Left ventricle myocardium inferior (tissue), 1 donor: Measurements from ENCODE around the gene PDS5B. TPM values are rescaled to one million over a fixed set of nuclear protein-coding genes. Genes with fewer than 3 reads are reported as not detected.
A peak's percentile ranks its signal among the peaks of the same experiment; 100 is the strongest.

Source experiments
- DNase-seq: peaks from one replicate; pipeline ENCODE4 v3.0.0-alpha.2; 2020
- H3K27ac ChIP-seq: fragments of 200-600 bp; replicated peaks from 2 replicates; pipeline ENCODE4 v1.8.0; 2021
- H3K27me3 ChIP-seq: fragments of 200-600 bp; 2 replicates; pipeline ENCODE4 v1.8.0; 2021; ENCODE audit warnings: low read depth
- H3K36me3 ChIP-seq: fragments of 200-600 bp; 2 replicates; pipeline ENCODE4 v1.8.0; 2021
- H3K4me1 ChIP-seq: fragments of 200-600 bp; 2 replicates; pipeline ENCODE4 v1.8.0; 2021
- H3K4me3 ChIP-seq: fragments of 200-600 bp; 2 replicates; pipeline ENCODE4 v1.8.0; 2021; ENCODE audit warnings: mild to moderate bottlenecking, moderate library complexity
- H3K9me3 ChIP-seq: fragments of 200-600 bp; replicated peaks from 2 replicates; pipeline ENCODE4 v1.8.0; 2021
- intact Hi-C: fragments of 100-400 bp; cut with micrococcal nuclease; formaldehyde crosslinking; loops from one replicate; pipeline ENCODE4 v1.11.0; 2022
- total RNA-seq: library from RNA; stranded (reverse); fragmentation: NEBNext Ultra II Directional; extraction: Animal tissue kit (Norgen Biotek cat#: 25700); gene quantifications from one replicate; pipeline ENCODE4 v1.2.1, GENCODE V29; 2021
- TF ChIP-seq, protein P1 (sequence below): fragments of 200-600 bp; IDR thresholded peaks from 2 replicates; pipeline ENCODE4 v1.8.0; 2021; ENCODE audit warnings: antibody characterized with exemption, mild to moderate bottlenecking, borderline replicate concordance
- donor health status: DM: no; HTN: yes; CAD: no; lungs with severe emphysema.

Gene PDS5B
- total RNA-seq, 1 donor from 2014 or later = 20.4 TPM

DNA sequence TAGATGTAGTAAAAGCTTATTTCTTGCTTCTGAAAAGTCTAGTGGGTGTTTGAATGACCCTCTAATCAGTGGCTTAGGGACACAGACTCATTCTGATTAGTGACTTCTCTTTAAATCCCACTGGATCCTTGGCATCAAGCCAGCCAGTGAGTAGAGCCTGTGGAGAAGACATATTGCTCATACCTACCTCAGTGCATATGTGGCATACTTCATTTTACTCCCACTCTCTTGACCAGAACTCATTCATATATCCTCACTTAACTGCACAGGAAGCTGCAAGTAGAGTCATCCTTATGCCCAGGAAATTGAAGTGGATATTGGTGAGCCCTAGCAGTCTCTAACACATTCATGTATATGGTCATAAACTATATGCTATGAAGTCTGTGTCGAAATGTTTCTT is 148.3 kb downstream of the PDS5B start:
- intact Hi-C loops = no loop called here
- Histone ChIP-seq H3K27ac (no peak overlapping the region), H3K9me3 (peaks cover 8% of the 10 kb centered on the region), H3K27me3 (no peaks in the 10 kb centered on the region), H3K36me3 (no peaks in the 10 kb centered on the region), H3K4me1 (peaks cover 27% of the 10 kb centered on the region), H3K4me3 (no peak overlapping the region)
- TF ChIP-seq, protein P1, sequence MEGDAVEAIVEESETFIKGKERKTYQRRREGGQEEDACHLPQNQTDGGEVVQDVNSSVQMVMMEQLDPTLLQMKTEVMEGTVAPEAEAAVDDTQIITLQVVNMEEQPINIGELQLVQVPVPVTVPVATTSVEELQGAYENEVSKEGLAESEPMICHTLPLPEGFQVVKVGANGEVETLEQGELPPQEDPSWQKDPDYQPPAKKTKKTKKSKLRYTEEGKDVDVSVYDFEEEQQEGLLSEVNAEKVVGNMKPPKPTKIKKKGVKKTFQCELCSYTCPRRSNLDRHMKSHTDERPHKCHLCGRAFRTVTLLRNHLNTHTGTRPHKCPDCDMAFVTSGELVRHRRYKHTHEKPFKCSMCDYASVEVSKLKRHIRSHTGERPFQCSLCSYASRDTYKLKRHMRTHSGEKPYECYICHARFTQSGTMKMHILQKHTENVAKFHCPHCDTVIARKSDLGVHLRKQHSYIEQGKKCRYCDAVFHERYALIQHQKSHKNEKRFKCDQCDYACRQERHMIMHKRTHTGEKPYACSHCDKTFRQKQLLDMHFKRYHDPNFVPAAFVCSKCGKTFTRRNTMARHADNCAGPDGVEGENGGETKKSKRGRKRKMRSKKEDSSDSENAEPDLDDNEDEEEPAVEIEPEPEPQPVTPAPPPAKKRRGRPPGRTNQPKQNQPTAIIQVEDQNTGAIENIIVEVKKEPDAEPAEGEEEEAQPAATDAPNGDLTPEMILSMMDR = no peak
- no peak for DNase-seq

DNA sequence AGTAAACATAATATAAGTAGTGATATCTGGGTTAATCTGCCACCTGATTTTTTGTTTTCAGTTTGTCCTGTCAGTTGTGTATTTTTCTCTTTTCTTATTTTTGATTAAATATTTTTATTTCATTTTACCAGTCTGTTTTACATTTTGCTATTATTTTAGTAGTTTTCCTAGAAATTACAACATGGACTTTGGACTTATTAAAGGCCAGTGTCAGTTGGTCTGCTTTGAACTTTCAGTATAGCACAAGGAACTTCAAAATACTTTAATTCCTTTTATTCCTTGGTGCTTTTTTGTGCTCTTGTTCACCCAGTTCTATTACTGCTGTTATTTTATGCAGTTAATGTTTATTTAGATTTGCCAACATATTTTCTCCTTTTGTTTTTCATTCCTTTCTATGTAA is 149.6 kb downstream of the PDS5B start:
- Histone ChIP-seq H3K36me3 (no peaks in the 10 kb centered on the region), H3K27me3 (no peaks in the 10 kb centered on the region), H3K4me3 (no peak overlapping the region), H3K9me3 (no peaks in the 10 kb centered on the region), H3K4me1 (peaks cover 24% of the 10 kb centered on the region), H3K27ac (no peak overlapping the region)
- no peak for DNase-seq
- TF ChIP-seq, protein P1 = no peak
- intact Hi-C loops = no loop called here

DNA sequence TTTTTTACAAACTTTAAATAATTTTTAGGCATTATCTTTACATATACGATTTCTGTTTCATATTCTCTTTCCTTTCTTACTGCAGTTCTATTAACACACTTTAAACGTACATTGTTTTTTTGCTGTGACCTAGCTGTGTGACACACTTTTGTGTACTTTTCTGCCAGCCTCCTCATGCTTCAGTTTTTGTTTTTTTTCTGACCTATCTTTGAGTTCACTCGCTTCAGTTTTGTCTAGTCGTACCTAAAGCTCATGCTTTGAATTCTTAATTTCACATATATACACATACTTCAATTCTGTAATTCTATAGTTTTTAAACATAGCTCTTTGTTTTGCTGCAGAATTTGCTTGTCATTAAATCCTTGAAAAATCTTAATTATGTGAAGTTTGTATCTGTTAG is 150.4 kb downstream of the PDS5B start:
- H3K4me3 ChIP-seq = peak overlapping the region; percentile 55
- TF ChIP-seq, protein P1 = no peak
- intact Hi-C loops = no loop called here
- no peaks in the 10 kb centered on the region for H3K27me3 ChIP-seq
- peak overlapping the region; percentile 77 for H3K27ac ChIP-seq
- peaks cover 16% of the 10 kb centered on the region for H3K4me1 ChIP-seq
- no peak for DNase-seq
- peaks cover under 1% of the 10 kb centered on the region for H3K36me3 ChIP-seq
- no peaks in the 10 kb centered on the region for H3K9me3 ChIP-seq

DNA sequence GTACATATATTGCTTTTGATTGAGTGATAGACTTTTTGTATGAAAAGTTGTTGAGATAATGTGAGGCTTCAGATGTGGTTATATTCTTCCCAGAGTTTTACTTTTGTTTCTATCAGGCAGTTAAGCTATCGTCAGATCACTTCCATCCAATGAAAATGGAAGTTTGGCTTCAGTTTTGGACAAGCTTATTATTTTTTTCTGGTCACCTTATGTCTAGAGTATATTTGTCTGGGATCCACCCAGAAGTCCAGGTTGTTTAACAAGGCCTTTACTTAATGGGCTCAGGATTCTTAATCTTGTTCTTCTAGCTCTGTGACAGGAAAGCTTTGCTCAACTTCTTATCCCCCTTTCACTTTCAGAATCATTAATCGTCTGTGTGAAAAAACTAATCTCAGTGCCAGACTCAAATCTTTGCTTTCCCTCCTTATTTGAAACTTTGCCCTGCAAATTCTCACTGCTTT is 150.9 kb downstream of the PDS5B start:
- Histone ChIP-seq H3K4me1 (peaks cover 15% of the 10 kb centered on the region), H3K9me3 (no peaks in the 10 kb centered on the region), H3K36me3 (peaks cover 5% of the 10 kb centered on the region), H3K27me3 (no peaks in the 10 kb centered on the region), H3K27ac (peak overlapping the region; percentile 77), H3K4me3 (peak overlapping the region; percentile 55)
- intact Hi-C loops = no loop called here
- TF ChIP-seq, protein P1 = no peak
- no peak for DNase-seq

DNA sequence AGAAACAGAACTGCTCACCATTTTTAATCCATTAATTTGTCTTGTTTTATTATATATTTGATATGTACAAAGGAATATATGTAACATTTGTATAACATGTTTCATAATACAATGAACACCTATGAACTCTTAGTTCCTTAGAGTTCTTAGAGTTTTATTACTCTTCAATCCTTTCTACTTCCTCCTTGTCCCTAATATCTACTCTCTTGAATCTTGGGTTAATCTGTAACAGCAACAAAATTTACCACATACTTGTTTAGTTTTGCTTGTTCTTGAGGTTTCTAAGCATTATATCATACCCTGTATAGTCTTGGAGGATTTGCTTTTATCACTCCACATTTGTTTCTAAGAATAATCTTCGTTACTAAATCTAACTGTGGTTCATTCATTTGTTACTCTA is 151.4 kb downstream of the PDS5B start:
- TF ChIP-seq, protein P1 = no peak
- Histone ChIP-seq H3K36me3 (peaks cover 11% of the 10 kb centered on the region), H3K9me3 (no peaks in the 10 kb centered on the region), H3K27ac (peak overlapping the region; percentile 77), H3K4me3 (peak overlapping the region; percentile 55), H3K27me3 (no peaks in the 10 kb centered on the region), H3K4me1 (peaks cover 15% of the 10 kb centered on the region)
- intact Hi-C loops = no loop called here
- DNase-seq = no peak

DNA sequence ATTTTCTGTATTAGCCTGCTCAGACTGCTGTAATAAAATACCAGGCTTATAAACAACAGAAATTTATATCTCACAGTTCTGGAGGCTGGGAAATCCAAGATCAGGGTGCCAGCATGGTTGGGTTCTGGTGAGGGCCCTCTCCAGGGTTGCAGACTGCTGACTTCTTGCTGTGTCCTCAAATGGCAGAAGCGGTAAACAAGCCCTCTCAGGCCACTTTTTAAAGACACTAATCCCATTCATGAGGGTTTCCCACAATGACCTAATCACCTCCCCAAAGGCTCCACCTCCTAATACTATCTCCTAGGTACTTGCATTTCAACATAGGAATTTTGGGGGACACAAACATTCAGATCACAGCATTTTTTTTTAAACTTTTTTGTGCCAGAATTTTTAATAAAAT is 159.3 kb downstream of the PDS5B start:
- peaks cover 39% of the 10 kb centered on the region for H3K36me3 ChIP-seq
- H3K27ac ChIP-seq = no peak overlapping the region

More for the DNA sequence above, 159.3 kb downstream of the PDS5B start:
- no peak for DNase-seq
- Histone ChIP-seq H3K4me1 (no peaks in the 10 kb centered on the region), H3K9me3 (no peaks in the 10 kb centered on the region), H3K27me3 (no peaks in the 10 kb centered on the region), H3K4me3 (no peak overlapping the region)
- TF ChIP-seq, protein P1 = no peak
- intact Hi-C loops = no loop called here
